Tongue (tissue), 2 donors: ENCODE measurements around the gene PPP2R5E. TPM values are rescaled to one million over a fixed set of nuclear protein-coding genes. Genes with fewer than 3 reads are reported as not detected.

Experiments
- DNase-seq: peaks from one replicate; pipeline ENCODE4 v3.0.0-alpha.2; 2015
- total RNA-seq: library from RNA; depleted of rRNA; stranded (reverse); fragments of >200 nt; gene quantifications from one replicate; pipeline ENCODE4 v1.2.3, GENCODE V29; 2014

Gene PPP2R5E
- total RNA-seq, 1 donor from 2014 or later = 28.8 TPM

DNA sequence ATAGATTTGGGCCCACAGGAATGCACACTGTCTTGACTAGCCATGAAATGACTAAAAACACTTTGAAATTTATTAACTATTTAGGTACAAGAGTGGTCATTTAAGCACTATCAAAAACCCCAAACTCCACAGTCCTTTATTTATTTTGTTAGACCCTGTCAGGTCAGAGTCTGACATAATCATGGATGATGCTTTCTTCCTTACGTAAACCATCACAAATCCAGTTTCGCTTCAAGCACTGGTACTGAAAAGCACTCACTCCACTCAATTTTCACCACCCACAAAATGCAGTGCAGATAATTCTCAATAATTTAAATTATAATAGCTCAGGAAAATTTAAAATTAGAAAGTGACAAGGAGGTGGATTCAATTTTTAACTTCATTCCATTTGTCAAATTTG, 25.8 kb downstream of the PPP2R5E start:
- DNase-seq = no peak

GRCh38 chr14:63515240-63515639, 27.9 kb downstream of the PPP2R5E start:
- DNase-seq = no peak

GRCh38 chr14:63513756-63514155, 29.4 kb downstream of the PPP2R5E start:
- DNase-seq = no peak

DNA sequence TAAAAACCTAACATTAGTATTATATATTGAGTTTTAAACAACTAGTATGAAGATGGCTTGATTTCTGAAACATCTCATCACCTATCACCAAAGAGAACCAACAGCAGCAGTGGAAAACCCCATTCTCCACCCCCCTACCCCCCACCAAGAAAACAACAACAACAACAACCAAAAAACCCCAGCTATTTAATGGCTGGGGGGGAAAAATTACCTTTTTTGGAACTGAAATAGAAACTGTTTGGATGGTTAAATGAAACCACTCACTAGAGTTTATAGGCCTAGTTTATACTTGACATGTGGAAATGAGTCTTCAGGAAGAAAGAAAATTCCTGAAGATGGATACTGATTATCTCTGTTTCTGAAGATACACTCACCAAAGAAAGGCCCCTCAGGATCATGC, 30.3 kb downstream of the PPP2R5E start:
- DNase-seq = no peak

DNA sequence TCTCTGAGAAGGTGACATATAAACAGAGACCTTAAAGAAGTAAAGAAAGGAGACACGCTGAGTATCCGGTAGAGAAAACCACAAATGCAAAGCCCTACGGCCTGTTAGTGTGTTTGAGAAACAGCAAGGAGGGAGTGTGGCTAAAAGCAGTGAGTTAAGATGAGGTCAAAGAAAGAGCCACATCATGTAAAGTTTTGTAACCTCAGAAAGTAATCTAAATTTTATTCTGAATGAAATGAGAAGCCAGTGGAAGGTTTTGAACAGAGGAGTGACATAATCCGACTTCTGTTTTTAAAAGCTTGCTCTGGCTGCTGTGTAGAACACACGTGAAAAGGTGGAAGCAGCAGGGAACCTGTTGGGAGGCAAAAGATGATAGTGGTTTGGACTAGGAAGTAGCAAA, 32.6 kb downstream of the PPP2R5E start:
- DNase-seq = no peak

GRCh38 chr14:63508033-63508432, 35.1 kb downstream of the PPP2R5E start:
- no peak for DNase-seq

DNA sequence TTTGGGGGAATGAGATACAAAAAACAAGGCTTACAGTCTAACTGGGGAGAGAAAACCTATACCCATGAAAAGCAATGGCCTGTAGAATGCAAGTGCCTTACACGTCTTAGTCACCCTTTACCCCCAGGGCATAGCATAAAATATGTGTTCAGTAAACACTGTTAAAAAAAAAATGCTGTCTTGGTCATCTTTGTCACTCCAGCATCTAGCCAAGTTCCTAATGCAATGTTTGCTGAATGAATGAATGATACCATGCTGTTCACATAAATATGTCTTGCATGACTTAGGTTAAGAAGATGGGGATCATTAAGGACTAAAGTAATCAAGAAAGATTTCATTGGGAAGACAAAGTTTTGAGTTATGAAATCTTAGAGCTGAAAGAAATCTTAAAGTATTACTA, 38.5 kb downstream of the PPP2R5E start:
- DNase-seq = no peak

- no peak for DNase-seq
These were observed 41.7 kb downstream of the PPP2R5E start for GRCh38 chr14:63501429-63501828.

DNA sequence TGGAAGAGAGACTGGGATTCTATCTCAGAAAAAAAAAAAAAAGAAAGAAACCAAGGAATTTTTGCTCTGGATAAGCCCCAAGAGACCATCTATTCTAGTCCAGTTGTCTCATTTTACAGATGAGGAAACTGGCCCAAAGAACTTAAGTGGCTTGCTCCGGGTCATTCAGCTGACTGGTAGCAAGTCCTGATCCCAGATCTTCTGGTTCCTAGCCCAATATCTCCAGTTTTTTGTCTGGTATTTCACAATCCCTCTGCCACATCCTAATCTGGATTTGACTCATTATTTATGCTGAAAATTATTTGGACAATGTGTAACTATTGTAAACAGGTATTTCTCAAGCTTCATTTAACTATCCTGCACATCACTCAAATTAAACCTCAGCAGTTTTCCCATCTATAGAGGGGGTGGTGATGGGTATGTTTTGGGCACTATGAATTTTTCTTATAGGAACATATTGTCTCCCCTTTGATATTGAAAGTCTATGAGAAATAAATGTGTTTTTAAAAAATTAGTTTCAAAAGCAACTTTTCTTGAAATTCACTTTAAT, 43.4 kb downstream of the PPP2R5E start:
- no peak for DNase-seq

DNA sequence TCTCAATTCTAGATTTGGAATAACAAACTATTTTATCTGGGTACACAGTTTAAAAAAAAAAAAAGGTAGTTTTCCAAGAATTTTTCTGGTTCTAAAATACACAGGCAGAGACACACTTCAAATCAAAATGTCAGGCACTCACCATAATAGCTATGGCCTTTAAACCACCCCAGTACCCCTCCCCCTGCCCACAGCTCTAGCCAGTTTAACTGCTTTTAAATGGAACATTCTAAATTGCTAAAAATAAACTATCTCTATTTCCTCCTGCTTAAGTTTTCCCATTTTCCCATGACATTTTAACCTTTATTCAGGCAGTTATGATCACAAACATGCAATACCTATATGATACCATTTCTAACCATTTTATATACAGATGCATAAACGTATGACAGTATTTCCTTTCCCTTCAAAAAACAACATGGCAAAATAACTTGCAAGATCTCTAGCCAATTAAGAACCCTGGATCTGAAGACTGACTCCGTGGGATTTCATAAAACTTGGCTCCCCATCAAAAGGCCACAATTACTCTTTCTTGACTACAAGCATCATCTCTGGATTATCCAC, 46.3 kb downstream of the PPP2R5E start:
- DNase-seq = no peak

- DNase-seq = no peak
These were observed 49.9 kb downstream of the PPP2R5E start for GRCh38 chr14:63493246-63493645.

DNA sequence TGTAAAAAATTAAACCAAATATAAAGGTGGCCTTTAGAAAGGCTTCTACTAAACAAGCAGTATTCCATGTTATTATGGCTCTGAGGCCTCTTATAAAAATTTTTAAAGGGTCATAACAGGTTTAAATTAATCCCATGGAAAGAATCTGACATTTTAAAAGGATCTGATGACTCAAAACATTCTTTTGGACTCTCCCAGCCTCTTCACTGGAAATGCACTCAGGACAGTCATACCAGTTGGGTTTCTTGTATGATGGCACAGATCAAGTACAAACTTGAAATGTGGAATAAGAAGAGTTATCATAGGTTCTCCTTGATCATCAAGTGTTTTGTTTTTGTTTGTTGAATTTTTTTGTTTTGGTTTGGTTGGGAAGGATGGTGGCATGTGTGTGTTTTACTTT, 50.8 kb downstream of the PPP2R5E start:
- DNase-seq = no peak

DNA sequence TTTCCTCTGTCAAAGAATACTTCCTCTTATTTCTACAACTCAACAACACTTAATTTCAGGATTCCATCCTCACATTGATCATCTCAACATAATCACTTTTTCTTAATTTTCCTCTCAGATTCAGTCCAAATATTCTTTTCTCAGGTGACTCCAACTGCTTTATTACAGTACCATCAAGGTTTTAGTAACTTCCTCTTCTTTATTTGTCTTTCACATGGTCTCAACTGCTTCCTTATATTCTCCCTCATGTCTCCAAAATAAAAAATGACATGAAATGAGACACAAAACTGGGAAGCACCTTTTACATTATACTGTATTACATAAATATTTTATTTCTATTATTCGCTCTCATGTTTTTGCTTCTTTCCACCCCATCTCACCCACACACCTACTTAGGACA, 55.5 kb downstream of the PPP2R5E start:
- DNase-seq = no peak

- DNase-seq = no peak
These were observed 56.4 kb downstream of the PPP2R5E start for GRCh38 chr14:63486738-63487137.

- no peak for DNase-seq
These were observed 59.9 kb downstream of the PPP2R5E start for GRCh38 chr14:63483315-63483714.

GRCh38 chr14:63480599-63480998, 62.6 kb downstream of the PPP2R5E start:
- no peak for DNase-seq

DNA sequence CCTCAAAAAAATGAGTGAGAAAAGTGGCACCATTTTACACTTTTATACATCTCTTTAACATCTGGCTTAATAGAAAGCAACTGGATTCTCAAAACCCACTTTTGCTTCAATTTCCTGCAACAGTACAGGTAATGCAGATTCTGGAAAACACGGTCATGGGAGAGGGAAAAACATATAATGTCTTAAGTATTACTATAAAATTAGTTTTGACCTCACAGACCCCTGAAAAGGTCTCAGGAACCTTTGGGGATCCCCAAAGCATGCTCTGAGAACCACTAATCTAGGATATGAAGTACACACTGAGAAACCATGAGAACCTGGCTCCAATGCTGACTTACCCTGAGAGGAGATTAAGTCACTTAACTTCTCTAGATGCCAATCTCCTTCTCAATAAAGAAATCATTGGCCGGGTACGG, 64.7 kb downstream of the PPP2R5E start:
- DNase-seq = no peak

- no peak for DNase-seq
These were observed 65.2 kb downstream of the PPP2R5E start for GRCh38 chr14:63478010-63478409.

- DNase-seq = no peak
These were observed 65.6 kb downstream of the PPP2R5E start for GRCh38 chr14:63477556-63477955.

GRCh38 chr14:63475761-63476160, 67.4 kb downstream of the PPP2R5E start:
- peak; percentile 40 for DNase-seq

DNA sequence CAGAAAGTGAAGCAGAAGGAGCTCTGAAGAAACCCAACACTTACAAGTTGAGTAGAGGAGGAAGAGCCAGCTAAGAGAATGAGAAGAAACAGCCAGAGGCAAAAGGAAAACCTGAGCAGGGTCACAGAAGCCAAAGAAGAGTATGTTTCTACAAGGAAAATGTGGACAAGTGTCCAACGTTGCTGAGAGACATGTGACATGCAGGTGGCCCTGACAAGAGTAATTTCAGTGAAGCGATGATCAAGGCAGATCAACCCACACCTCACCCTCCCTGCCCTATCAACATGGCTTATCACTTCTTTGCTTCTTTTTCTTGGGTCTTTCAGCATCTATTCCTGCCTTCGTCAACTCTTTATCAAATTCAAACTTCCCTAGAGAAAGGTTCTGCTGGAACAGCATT, 68.3 kb downstream of the PPP2R5E start:
- DNase-seq = no peak

GRCh38 chr14:63474111-63474510, 69.1 kb downstream of the PPP2R5E start:
- DNase-seq = no peak

- DNase-seq = no peak
These were observed 70.0 kb downstream of the PPP2R5E start for GRCh38 chr14:63472986-63473788.
